ENCODE results near the gene SORCS2. TPM values are rescaled to one million over a fixed set of nuclear protein-coding genes. Genes with fewer than 3 reads are reported as not detected.

SORCS2 gene
- total and polyA plus RNA-seq, 2 of the 8 experiments (the other 6 are each of a cell fraction or from before 2014, with no cell fraction given) = 0.36 to 1.8 TPM

DNA sequence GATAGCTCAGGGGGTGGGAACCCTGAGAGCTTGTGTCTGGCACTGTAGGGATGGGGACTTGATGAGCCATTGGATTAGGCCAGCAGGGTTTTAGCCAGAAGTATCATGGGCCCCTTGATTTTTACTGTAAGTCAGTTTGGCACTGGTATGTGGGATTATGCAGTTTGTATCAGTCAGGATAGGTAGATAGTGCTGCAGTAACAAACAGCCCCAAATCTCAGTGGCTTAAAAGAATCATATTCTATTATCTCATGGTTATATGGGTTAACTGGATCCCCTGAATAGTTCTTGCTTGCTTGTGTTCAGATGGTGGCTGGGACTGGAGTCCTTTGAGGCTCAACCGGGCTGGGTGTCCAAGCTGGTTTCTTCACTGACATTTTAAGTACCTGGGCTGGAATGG is 56.5 kb downstream of the SORCS2 start (continued):
- TF ChIP-seq CHD7 (IDR thresholded peaks at IDR 0.05; ENCODE audit: insufficient replicate concordance, low read length) (no peak), NANOG (IDR thresholded peaks at IDR 0.05; ENCODE audit: insufficient read depth, low read depth, low read length, poor library complexity, severe bottlenecking) (no peak), TCF12 (IDR thresholded peaks at IDR 0.05; ENCODE audit: low read depth, low read length) (no peak), SP1 (IDR thresholded peaks at IDR 0.05; ENCODE audit: low read depth, low read length) (no peak), SP4 (IDR thresholded peaks at IDR 0.05; ENCODE audit: low read length) (no peak), BRCA1 (IDR thresholded peaks at IDR 0.05; ENCODE audit: low read depth, low read length) (no peak), E2F6 (IDR thresholded peaks at IDR 0.05) (no peak), RBBP5 (IDR thresholded peaks at IDR 0.05; ENCODE audit: borderline replicate concordance, low read depth, low read length) (no peak), TAF7 (optimal IDR thresholded peaks at IDR 0.05; ENCODE audit: borderline replicate concordance, low read depth, low read length) (no peak), RAD21 (IDR thresholded peaks at IDR 0.05 in 1 of 2, conservative IDR thresholded peaks at IDR 0.05 in 1 of 2; ENCODE audit: low read depth in 2 of 2, low read length in 2 of 2) (no peak), EP300 (IDR thresholded peaks at IDR 0.05; ENCODE audit: borderline replicate concordance in 1 of 2, low read depth in 2 of 2, low read length in 2 of 2) (no peak)
